Activated T-helper 9 cell treated with anti-CD3 and anti-CD28 coated beads, Interleukin-2, amount 50 U/mL, for 16 hours (primary cell): Measurements from ENCODE around the gene PARK7.
"Not testable (repeated sequence)": the region's sequence is repeated elsewhere in the genome, so short reads cannot be mapped to it uniquely, and the experiment has no call there.

ENCODE experiments used
- DNase-seq: peaks from one replicate; pipeline ENCODE4 v3.0.0-alpha.2; 2020; ENCODE audit warnings: low read depth

Gene PARK7

GRCh38 chr1:7943251-7943650, 18.3 kb upstream of the PARK7 start:
- DNase-seq: no peak

GRCh38 chr1:7948960-7949359, 12.6 kb upstream of the PARK7 start:
- DNase-seq: no peak

- DNase-seq: not testable (repeated sequence)
Observed at GRCh38 chr1:7952791-7953190, 8.7 kb upstream of the PARK7 start.

- peak; percentile 77 for DNase-seq
Observed at GRCh38 chr1:7953850-7954609, 7.5 kb upstream of the PARK7 start.

GRCh38 chr1:7954683-7955082, 6.8 kb upstream of the PARK7 start:
- no peak for DNase-seq

GRCh38 chr1:7956218-7957032, 5.1 kb upstream of the PARK7 start:
- no peak for DNase-seq

GRCh38 chr1:7960165-7960564, 1.3 kb upstream of the PARK7 start:
- DNase-seq: no peak

GRCh38 chr1:7960867-7961215, 670 bp upstream of the PARK7 start:
- no peak for DNase-seq

GRCh38 chr1:7962014-7962335, 464 bp downstream of the PARK7 start:
- no peak for DNase-seq

- DNase-seq: no peak
Observed at GRCh38 chr1:7962636-7963377, 1.3 kb downstream of the PARK7 start.

- DNase-seq: not testable (repeated sequence)
Observed at GRCh38 chr1:7963378-7963730, 1.8 kb downstream of the PARK7 start.

GRCh38 chr1:7963841-7964240, 2.3 kb downstream of the PARK7 start:
- not testable (repeated sequence) for DNase-seq

- DNase-seq: no peak
Observed at GRCh38 chr1:7964476-7964875, 3.0 kb downstream of the PARK7 start.

- no peak for DNase-seq
Observed at GRCh38 chr1:7967196-7967595, 5.7 kb downstream of the PARK7 start.

- no peak for DNase-seq
Observed at GRCh38 chr1:7967651-7968050, 6.1 kb downstream of the PARK7 start.

- DNase-seq: no peak
Observed at GRCh38 chr1:7970246-7970645, 8.7 kb downstream of the PARK7 start.

GRCh38 chr1:7971024-7971423, 9.5 kb downstream of the PARK7 start:
- no peak for DNase-seq

GRCh38 chr1:7972285-7972684, 10.8 kb downstream of the PARK7 start:
- no peak for DNase-seq

GRCh38 chr1:7973086-7973485, 11.6 kb downstream of the PARK7 start:
- no peak for DNase-seq

- no peak for DNase-seq
Observed at GRCh38 chr1:7975212-7975865, 13.8 kb downstream of the PARK7 start.

GRCh38 chr1:7980984-7981383, 19.5 kb downstream of the PARK7 start:
- no peak for DNase-seq

- DNase-seq: no peak
Observed at GRCh38 chr1:7983086-7983778, 21.7 kb downstream of the PARK7 start.
